HG03095 (cell line): ENCODE results near the gene ABCA4.

Experiments used
- ATAC-seq: cut with Tn5 transposase; IDR thresholded peaks from one replicate; pipeline ENCODE4 v1.9.1; 2021; ENCODE audit warnings: moderate library complexity; ENCODE audit not compliant: unreplicated experiment

Gene ABCA4

DNA sequence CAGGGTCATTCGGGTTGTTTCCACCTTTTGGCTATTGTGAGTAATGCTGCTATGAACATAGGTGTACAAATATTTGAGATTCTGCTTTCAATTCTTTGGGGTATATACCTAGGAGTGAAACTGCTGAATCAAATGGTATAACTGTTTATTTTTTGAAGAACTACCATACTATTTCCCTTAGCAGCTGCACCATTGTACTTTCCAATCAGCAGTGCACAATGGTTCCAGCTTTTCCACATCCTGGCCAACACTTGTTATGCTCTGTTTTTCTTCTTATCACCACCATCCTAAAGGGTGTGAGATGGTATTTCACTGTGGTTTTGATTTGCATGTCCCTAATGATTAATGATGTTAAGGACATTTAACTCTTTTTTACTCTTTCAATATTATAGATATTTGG lies 3.6 kb upstream of the ABCA4 start:
- ATAC-seq = no peak

DNA sequence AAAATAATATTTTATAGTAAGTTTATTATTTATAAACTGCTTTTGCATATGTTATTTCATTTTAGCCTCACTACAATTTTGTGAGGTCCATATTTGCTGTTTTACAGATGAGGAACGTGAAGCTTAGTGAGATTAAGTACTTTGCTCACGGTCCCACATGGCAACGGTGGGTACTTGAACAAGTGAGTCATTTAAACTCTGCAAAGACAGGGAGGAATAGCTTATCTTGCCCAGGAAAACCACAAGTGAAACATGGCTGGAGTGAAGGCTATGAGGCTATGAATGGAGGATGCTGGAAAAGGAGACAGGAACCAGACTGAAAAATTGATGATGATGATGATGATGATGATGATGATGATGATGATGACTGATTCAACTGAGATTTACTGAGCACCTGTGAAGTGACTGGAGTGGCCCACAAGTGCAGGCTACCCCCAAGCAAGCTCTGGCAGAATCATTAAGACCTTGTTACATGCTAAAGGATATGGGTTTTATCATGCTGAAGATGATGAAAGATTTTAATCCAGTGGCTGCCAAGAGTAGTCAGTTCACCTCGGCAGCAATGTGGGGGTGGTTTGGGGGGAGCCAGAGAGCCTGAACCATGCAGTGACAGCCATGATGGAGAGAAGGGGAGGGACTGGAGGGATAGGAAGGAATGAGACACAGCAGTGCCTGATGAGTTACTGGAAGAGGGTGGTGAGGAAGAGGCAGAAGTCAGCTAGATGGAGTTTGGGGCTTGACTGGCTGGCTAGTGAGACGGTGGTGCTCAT lies 1.4 kb upstream of the ABCA4 start:
- no peak for ATAC-seq

DNA sequence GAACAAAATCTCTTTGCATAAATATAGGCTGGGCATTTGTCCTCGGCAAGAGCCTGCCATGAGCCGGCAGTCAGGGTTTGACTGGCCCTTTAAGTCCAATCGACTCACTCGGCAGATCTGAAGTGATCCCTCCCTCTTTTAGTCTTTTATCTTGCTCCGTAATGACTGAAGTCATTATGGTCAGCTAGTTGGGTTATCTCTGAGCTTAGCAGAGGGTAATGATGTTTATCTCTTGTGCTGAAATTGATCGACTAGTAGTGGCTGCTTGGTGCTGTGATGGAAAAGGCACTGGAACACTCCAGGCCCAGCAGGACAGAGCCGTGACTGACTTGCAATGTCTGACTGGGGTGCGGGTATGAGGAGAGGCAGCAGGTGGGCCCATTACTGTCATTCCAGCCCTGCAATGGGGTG lies 468 bp upstream of the ABCA4 start:
- no peak for ATAC-seq

DNA sequence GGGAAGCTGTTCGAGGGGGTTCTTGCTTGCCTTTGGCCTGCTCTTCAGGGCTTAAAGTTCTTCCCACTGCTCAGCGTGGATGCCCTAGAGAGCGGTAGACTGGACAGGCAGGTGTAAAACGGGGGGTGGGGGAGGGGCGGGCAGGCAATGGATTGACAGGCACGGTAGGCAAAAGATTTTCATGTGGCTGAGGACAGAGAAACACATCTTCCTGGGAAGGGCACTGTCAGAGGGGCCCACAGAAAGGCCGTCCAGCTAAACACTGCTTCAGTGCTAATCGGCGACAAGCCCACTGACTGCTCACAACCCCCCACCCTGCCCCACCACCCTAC lies 412 bp downstream of the ABCA4 start:
- ATAC-seq = no peak

DNA sequence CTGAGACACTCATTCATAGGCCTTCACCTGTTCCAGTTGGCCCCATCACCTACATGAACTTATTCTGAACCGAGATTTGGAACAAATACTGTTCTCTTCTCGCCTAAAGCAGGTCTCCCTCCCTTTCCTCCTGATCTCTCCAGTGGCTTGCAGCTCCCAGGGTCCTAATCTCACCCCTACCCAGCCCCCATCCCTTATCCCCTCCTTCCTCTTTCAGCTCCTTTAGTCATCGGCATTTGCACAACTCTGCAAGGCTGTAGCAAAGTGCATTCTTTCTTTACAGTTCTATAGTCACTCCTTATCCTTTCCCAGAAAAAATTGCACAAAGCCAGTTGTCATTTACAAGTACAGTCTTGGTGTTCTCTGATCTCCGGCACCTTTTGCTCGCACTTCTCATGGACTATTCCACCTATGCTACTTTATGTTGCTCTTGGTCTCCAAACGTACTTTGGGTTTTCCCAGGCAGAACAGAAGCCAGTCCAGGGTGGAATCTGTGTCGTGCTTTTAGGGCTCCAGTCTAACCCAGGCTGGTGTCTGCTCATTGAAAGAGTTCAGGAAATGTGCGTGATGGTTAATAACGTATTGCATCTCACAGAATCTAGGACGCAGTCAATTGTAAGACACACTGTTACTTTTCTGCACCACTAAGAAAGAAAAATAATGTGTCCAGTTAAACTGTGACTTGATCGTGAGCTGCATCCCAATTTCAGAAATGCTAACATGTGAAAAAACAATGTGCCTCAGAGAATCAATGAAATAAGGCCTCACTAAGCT lies 965 bp downstream of the ABCA4 start:
- no peak for ATAC-seq

GRCh38 chr1:94119306-94119705 lies 1.6 kb downstream of the ABCA4 start:
- ATAC-seq = no peak

GRCh38 chr1:94118471-94118870 lies 2.5 kb downstream of the ABCA4 start:
- ATAC-seq = no peak

GRCh38 chr1:94118013-94118412 lies 2.9 kb downstream of the ABCA4 start:
- ATAC-seq = no peak

DNA sequence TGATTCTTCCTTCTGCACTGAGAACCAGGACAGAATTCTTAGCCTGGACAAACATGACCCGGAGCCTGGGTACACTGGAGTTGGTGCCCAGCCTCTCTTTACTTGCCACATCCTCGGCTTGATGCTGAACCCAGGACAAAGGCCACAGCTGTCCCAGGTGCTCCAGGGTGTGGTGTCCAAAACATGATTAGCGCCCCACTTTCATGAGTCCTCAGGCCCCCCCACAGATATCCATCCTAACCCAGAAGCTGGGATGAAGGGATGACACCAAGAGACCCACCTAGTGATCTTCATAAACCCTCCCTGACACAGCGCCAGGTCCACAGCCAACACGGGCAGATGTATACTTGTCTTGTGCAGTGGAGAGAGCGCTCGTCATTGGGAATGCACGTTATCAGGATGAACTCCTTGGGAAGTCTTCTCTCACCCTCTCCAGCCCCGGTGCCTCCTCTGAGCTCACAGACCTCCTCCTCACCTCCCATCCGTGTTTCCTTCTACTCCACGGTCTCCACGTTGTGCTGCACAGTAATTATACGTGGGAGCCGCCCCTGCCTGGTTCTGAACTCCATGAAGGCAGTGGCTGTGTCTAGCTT lies 3.6 kb downstream of the ABCA4 start:
- ATAC-seq = no peak

- ATAC-seq = no peak
Observed at GRCh38 chr1:94115900-94116436, 5.0 kb downstream of the ABCA4 start.

DNA sequence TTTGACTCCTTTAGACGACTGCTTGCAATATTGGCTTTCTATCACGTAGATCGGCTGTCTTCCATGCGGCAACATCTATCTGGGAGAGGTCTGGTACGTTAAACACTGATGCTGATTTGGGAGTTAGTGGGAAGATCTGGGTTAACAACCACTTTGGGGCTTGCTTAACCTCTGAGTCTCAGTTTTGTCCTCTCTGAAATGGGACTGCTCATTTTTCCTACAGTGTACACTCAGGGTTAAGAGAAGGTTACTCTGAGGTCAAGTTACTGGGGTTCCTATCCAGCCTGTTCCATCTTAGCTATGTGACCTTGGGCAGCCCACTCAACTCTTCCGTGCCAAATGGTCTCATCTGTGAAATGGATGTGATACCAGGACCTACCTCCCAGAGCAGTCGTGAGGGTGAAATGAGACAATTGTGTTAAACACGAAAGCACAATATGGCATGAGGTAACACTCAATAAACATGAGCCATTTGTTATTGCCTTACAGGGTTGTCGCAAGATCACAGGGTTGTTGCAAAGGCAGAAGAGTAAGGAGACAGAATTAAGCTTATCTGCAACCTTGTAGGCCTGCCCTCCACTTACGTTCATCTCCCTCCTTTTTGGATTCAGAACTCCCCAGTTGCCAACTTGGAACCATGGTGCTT lies 5.6 kb downstream of the ABCA4 start:
- no peak for ATAC-seq

DNA sequence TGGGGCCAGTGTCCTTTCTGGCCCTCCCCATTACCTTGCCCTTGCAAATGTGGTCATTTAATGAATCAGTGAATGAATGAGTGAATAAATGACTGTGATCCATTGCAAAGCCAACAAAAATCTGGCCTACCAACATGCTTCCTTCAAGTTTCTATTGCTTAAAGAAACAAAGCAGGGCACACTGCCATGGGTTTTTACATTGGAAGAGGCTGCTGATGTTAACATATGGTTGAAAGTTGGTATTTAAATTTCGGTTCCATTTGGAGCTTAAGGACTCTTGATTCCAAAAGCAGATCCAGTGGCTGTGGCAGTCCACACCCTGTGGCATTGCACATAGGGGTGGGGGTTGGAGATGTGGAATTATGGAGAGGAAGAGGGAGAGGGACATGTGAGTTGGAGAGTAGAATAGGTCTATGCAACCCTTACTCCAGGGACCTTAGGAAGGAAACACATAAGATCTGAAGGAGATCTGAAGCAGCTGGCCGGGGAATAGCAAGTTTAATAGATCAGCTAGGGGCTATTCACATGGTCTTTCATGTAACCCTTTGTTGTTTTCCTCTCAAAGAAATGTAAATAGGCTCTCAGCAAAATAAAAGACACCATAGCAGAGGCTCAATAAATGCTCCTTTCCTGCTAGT lies 7.2 kb downstream of the ABCA4 start:
- ATAC-seq = no peak

- peak; percentile 91 for ATAC-seq
Observed at GRCh38 chr1:94111879-94112278, 9.1 kb downstream of the ABCA4 start.

DNA sequence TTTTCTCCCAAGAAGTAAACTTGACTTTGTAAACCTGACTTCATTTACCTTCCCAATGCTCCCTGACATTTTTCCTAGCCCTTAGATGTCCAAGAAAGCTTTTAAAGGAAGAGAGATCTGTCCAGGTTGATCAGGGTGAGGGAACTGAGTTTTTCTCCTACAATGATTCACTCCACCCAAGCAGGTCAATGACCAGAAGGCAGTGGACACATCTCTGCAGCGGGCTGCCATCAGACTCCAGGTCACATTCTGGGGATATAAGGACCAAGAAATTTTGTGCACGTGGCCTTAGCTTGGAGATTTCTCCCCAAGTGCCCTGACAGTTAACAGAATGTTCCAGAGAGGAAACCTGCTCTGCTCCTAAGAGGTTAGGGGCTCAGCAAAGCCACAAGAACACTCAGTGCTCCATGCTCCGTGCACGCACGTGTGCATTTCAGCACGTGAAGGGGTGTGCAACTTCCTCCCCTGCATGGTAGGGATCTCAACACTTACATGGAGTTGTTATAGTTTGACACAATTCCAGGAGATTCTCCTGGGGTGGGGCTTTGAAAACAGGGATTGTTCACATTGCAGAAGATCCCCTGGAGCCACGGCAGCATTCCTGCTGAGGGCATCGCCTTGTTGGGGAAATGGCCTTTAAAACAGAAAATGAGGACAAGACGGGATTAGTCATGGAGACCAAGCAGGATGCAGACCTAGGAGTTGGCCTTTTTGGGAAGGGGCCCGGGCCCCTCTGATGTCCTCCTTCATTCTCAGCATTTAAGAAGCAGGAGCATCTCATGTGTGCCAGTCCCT lies 9.8 kb downstream of the ABCA4 start:
- ATAC-seq = no peak

- ATAC-seq = no peak
Observed at GRCh38 chr1:94110021-94110761, 10.8 kb downstream of the ABCA4 start.

DNA sequence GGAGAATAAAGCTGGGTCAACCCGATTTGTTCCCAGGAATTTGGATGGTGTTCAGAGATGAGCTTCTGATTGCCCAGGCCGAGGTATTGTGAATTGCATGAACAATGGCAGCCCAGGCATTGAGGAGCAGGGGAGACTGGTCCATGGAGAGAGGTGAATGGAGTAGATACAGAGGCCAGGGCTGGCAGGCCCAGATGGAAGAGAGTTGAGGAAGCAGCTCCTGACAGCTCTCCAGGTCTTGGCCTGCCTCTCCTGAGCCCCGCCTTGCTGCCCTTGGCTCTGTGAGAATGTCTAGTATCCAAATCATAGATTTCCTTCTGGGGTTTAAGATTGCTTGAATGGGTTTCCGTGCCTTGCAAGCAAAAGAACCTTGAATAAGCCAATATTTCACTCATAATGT lies 11.5 kb downstream of the ABCA4 start:
- ATAC-seq = no peak

DNA sequence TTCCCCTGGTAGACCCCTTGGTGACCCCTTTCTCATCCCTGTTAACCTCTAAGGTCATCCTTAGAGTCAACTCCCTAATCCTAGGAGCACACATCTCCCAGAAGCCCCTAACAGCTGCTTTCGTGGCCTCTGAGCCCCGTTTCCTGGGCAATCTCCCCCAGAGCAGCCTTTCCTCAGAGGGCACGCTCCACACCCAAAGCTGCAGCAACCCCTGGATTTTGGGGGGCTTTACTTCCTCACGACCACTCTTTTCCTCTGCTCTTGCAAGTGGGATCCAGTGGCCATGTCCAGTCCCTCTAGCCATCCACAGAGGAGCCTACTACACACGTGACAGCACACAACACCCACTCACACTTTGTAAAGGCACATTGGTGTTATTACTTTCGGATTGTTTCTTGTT lies 13.8 kb downstream of the ABCA4 start:
- no peak for ATAC-seq

GRCh38 chr1:94106716-94107115 lies 14.2 kb downstream of the ABCA4 start:
- no peak for ATAC-seq

GRCh38 chr1:94105957-94106529 lies 14.9 kb downstream of the ABCA4 start:
- no peak for ATAC-seq
